Body of pancreas (tissue), 4 donors: ENCODE results near the gene TSPAN32.

ENCODE experiments used
- POLR2A ChIP-seq, 3 donors: fragments of 450-650 bp; IDR thresholded peaks; one replicate each; pipeline ENCODE4 v1.6.1; 2016; ENCODE audit warnings: antibody characterized with exemption in 3 of 3, mild to moderate bottlenecking in 2 of 3
- TF ChIP-seq, protein P1 (sequence below), 7 experiments: fragments of 450-650 bp in 4 of 7; fragments of 200-600 bp in 3 of 7; sonication (generic) in 3 of 7; IDR thresholded peaks; one replicate each; pipeline ENCODE4 v1.5.1; 2016 to 2019; ENCODE audit warnings: antibody characterized with exemption in 7 of 7

DNA sequence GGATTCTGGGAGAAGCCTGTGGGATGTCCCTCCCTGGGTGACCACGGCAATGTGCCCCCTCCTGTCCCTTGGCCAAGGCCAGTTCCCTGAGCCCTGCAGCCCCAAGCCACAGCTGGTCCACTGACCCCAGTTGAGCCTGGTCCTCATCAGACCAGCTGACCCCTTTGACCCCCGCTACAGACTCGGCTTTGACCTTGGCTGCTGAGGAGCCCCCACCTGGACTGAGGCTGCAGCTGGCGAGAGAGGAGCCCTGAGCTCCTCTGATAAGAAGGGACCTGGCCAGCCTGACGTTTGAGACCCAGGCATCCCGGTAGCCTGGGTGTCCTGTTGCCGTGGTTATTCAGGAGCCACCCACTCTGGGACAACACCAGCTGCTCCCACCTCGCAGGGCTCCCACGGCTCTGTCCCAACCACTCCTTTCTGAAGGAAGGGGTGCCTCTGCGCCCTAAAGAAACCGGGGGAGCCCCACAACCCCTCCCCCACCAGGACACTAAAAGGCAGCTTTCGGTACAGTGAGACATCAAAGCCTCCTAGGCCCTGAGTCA is 34.4 kb upstream of the TSPAN32 start:
- TF ChIP-seq, protein P1, sequence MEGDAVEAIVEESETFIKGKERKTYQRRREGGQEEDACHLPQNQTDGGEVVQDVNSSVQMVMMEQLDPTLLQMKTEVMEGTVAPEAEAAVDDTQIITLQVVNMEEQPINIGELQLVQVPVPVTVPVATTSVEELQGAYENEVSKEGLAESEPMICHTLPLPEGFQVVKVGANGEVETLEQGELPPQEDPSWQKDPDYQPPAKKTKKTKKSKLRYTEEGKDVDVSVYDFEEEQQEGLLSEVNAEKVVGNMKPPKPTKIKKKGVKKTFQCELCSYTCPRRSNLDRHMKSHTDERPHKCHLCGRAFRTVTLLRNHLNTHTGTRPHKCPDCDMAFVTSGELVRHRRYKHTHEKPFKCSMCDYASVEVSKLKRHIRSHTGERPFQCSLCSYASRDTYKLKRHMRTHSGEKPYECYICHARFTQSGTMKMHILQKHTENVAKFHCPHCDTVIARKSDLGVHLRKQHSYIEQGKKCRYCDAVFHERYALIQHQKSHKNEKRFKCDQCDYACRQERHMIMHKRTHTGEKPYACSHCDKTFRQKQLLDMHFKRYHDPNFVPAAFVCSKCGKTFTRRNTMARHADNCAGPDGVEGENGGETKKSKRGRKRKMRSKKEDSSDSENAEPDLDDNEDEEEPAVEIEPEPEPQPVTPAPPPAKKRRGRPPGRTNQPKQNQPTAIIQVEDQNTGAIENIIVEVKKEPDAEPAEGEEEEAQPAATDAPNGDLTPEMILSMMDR (IDR thresholded peaks at IDR 0.05), result no peak
- no peak for TF ChIP-seq POLR2A (IDR thresholded peaks at IDR 0.05)
